Endothelial cell of umbilical vein (primary cell): ENCODE data around the gene CPVL.

Source experiments
- CTCF ChIP-seq, 2 donors: IDR thresholded peaks; 1 replicate in 1 of 2; 2 replicates in 1 of 2; pipeline ENCODE4 v1.5.1; 2011; ENCODE audit warnings: low read length in 2 of 2, mild to moderate bottlenecking in 2 of 2, moderate library complexity in 2 of 2, control low read depth in 1 of 2, inconsistent platforms in 1 of 2, low read depth in 1 of 2; ENCODE audit not compliant: insufficient read depth in 1 of 2; ENCODE audit errors: extremely low read depth in 1 of 2
- EZH2 ChIP-seq: IDR thresholded peaks from 2 replicates; pipeline ENCODE4 v1.6.1; 2012; ENCODE audit warnings: borderline replicate concordance, low read depth, mild to moderate bottlenecking, moderate library complexity, low read length, inconsistent platforms; ENCODE audit not compliant: severe bottlenecking
- MYC ChIP-seq: IDR thresholded peaks from one replicate; pipeline ENCODE4 v1.6.1; 2011; ENCODE audit warnings: mild to moderate bottlenecking, low read depth, low read length
- POLR2A ChIP-seq: IDR thresholded peaks from 2 replicates; pipeline ENCODE4 v1.6.1; 2012; ENCODE audit warnings: low read depth, mild to moderate bottlenecking, control low read depth, low read length
- TF ChIP-seq, protein P1 (sequence below): IDR thresholded peaks from 2 replicates; pipeline ENCODE4 v1.6.1; 2011; ENCODE audit not compliant: insufficient read depth, insufficient read length

DNA sequence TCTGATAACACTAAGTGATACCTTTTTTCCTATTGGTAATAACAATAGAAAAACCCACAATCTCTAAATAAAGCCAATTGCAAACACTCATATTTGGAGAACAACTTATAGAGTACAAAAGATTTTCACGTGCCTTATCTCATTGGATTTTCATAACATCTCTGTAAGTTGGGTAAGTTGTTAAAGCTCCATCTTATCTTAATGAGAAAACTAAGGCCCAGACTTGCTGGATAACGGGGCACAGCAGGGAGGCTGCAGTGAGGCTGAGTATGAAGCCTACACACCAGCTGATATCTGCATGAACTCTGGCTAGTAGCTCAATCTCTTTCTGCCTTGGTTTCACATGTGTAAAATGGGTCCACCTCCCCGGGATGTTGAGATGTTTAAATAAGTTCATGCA, 26.8 kb downstream of the CPVL start:
- TF ChIP-seq EZH2 (no peak), MYC (no peak), CTCF (IDR thresholded peaks at IDR 0.05; ENCODE audit: extremely low read depth in 1 of 2, insufficient read depth in 1 of 2, low read depth in 1 of 2, low read length in 2 of 2) (no peak), POLR2A (no peak)
- TF ChIP-seq, protein P1, sequence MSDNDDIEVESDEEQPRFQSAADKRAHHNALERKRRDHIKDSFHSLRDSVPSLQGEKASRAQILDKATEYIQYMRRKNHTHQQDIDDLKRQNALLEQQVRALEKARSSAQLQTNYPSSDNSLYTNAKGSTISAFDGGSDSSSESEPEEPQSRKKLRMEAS, result no peak
